ENCODE results near the gene PHIP. TPM values are rescaled to one million over a fixed set of nuclear protein-coding genes. Genes with fewer than 3 reads are reported as not detected.

PHIP gene
- total and polyA plus RNA-seq, 10 of the 15 experiments (the other 5 are each of a cell fraction or from before 2014, with no cell fraction given): 8.5 to 34.6 (median 17.9) TPM

- TF ChIP-seq CUX1 (IDR thresholded peaks at IDR 0.05; ENCODE audit: insufficient replicate concordance, low read depth, low read length): no peak
These were observed 84.1 kb downstream of the PHIP start (continued) for GRCh38 chr6:78993955-78994354.

- ChIA-PET SMC1A (ENCODE audit: uncharacterized antibody, unreplicated experiment) (interaction anchor here (1.2 to 1.7 kb wide), 4 partner anchors 11 to 87 kb away, joined by 3 to 6 read pairs (median 4); no protein-coding TSS in a partner anchor), RAD21 (ENCODE audit: unreplicated experiment) (no interaction called here), POLR2A (no interaction called here), CTCF (no interaction called here)
- no peak for ATAC-seq
- H2AFZ ChIP-seq (ENCODE audit: control insufficient read depth, low read depth, low read length): no peak overlapping the region
- no peaks in the 10 kb centered on the region for H3K4me1 ChIP-seq (ENCODE audit: control insufficient read depth, insufficient read depth, low read length)
- BruUV-seq (replicated peaks): no TSS peak
- H3K79me2 ChIP-seq (ENCODE audit: control insufficient read depth, insufficient read depth, low read length): no peaks in the 10 kb centered on the region
- no peak for FAIRE-seq
- intact Hi-C loops (cut with micrococcal nuclease; ENCODE audit: unreplicated experiment) (no loop called here), in situ Hi-C loops (cut with MboI) (no loop called here)
- H3K27ac ChIP-seq (ENCODE audit: control insufficient read depth, insufficient read depth): no peak overlapping the region
- peaks cover 2 to 31% of the 10 kb centered on the region in 2 experiments; a peak in 3 of 4 replicates for H3K36me3 ChIP-seq (ENCODE audit: control insufficient read depth in 2 of 2, insufficient read depth in 2 of 2, low read length in 1 of 2)
- no peak overlapping the region for H3K4me3 ChIP-seq
- 91% methylated on average over 2 of the region's 2 CpGs for WGBS (ENCODE audit: insufficient coverage, insufficient replicate concordance, low lambda C conversion rate, missing lambda C conversion rate)
- H3K9ac ChIP-seq (ENCODE audit: control insufficient read depth, insufficient read depth, low read length): no peak overlapping the region
- no peaks in the 10 kb centered on the region for H4K20me1 ChIP-seq (ENCODE audit: control insufficient read depth, insufficient read depth)
- no peak overlapping the region for H3K4me2 ChIP-seq (ENCODE audit: control insufficient read depth, insufficient read depth)
- H3K9me3 ChIP-seq (replicated peaks; ENCODE audit: control insufficient read depth, insufficient read depth, low read length): no peaks in the 10 kb centered on the region
- DNase-seq (ENCODE audit: low read depth, low spot score): no peak
- no peaks in the 10 kb centered on the region for H3K27me3 ChIP-seq (replicated peaks in 1 of 2; ENCODE audit: control insufficient read depth in 2 of 2, insufficient read depth in 2 of 2, low read length in 1 of 2)
- TF ChIP-seq ZBED1 (IDR thresholded peaks at IDR 0.05; ENCODE audit: borderline replicate concordance): no peak
- TF ChIP-seq POU2F2 (IDR thresholded peaks at IDR 0.05; ENCODE audit: borderline replicate concordance, low read depth, low read length): no peak
- no peak for TF ChIP-seq CBX3 (IDR thresholded peaks at IDR 0.05; ENCODE audit: borderline replicate concordance, low read depth)
- TF ChIP-seq ASH2L (IDR thresholded peaks at IDR 0.05; ENCODE audit: borderline replicate concordance, low read depth): no peak
- no peak for TF ChIP-seq CUX1 (IDR thresholded peaks at IDR 0.05; ENCODE audit: insufficient replicate concordance, low read depth, low read length)
- TF ChIP-seq ZBTB33 (IDR thresholded peaks at IDR 0.05): no peak
These were observed 88.9 kb downstream of the PHIP start for GRCh38 chr6:78989191-78989590.

All from GM12878 (cell line).